Activated T-helper 1 cell treated with anti-CD3 and anti-CD28 coated beads, Interleukin-12 subunit alpha, Interleukin-12 subunit beta, Interleukin-2, Interleukin-4 antibody, amounts not matched to agents 30 ng/mL and 10 ng/mL and 1 ng/mL, durations not matched to agents 14 hours and 24 hours and 36 hours (primary cell): Measurements from ENCODE around the gene NTN3. TPM values are rescaled to one million over a fixed set of nuclear protein-coding genes. Genes with fewer than 3 reads are reported as not detected.

Experiments
- total RNA-seq: library from RNA; stranded (reverse); gene quantifications from 2 replicates; pipeline ENCODE4 v1.2.3, GENCODE V29; 2022

The NTN3 gene
- total RNA-seq, 1 donor from 2014 or later: not detected

Other genes with a start within 250 kb of the NTN3 start
- 35.6 and 37.4 TPM in 2 replicates for gene E4F1, start 247.7 kb upstream of the NTN3 start, total RNA-seq
- 1.6 and 2.2 TPM in 2 replicates for gene DNASE1L2, start 234.9 kb upstream of the NTN3 start, total RNA-seq
- gene ECI1, start 219.7 kb upstream of the NTN3 start, total RNA-seq: 35.5 and 36.5 TPM in 2 replicates
- gene RNPS1, start 203.2 kb upstream of the NTN3 start, total RNA-seq: 398 and 403 TPM in 2 replicates
- 9.0 and 10.0 TPM in 2 replicates for gene ABCA3, start 130.6 kb upstream of the NTN3 start, total RNA-seq
- 45.3 and 46.7 TPM in 2 replicates for gene CCNF, start 41.9 kb upstream of the NTN3 start, total RNA-seq
- 41.0 and 43.9 TPM in 2 replicates for gene TEDC2, start 11.2 kb upstream of the NTN3 start, total RNA-seq
- 19.6 and 24.6 TPM in 2 replicates for gene TBC1D24, start 3.8 kb downstream of the NTN3 start, total RNA-seq
- 117 and 119 TPM in 2 replicates for gene ATP6V0C, start 42.7 kb downstream of the NTN3 start, total RNA-seq
- gene AMDHD2, start 49.1 kb downstream of the NTN3 start, total RNA-seq: 32.4 and 38.3 TPM in 2 replicates
- gene CEMP1, start 60.1 kb downstream of the NTN3 start, total RNA-seq: 0.23 and 0.49 TPM in 2 replicates
- 50.8 and 60.2 TPM in 2 replicates for gene PDPK1, start 66.7 kb downstream of the NTN3 start, total RNA-seq
- 63.9 and 69.6 TPM in 2 replicates for gene KCTD5, start 211.2 kb downstream of the NTN3 start, total RNA-seq
- gene PRSS27, start 248.9 kb downstream of the NTN3 start, total RNA-seq: 1.7 and 1.8 TPM in 2 replicates